Measurements from ENCODE around the gene PRKD1.

PRKD1 gene

GRCh38 chr14:29898470-29898869, 29.2 kb downstream of the PRKD1 start:
- Histone ChIP-seq H3K4me1 (ENCODE audit: control insufficient read depth, low read depth, low read length) (no peaks in the 10 kb centered on the region), H3K27me3 (ENCODE audit: control insufficient read depth, insufficient read depth, low read length) (no peaks in the 10 kb centered on the region), H3K9me3 (ENCODE audit: control insufficient read depth, low read depth, low read length) (no peaks in the 10 kb centered on the region), H3K9ac (ENCODE audit: low read length) (no peak overlapping the region), H3K4me3 (ENCODE audit: low read length) (no peak overlapping the region), H3K27ac (ENCODE audit: low read length) (no peak overlapping the region), H3K36me3 (ENCODE audit: control insufficient read depth, low read depth, low read length) (no peaks in the 10 kb centered on the region)

GRCh38 chr14:29897181-29897580, 30.5 kb downstream of the PRKD1 start:
- H3K9ac ChIP-seq (ENCODE audit: low read length): no peak overlapping the region
- no peaks in the 10 kb centered on the region for H3K4me1 ChIP-seq (ENCODE audit: control insufficient read depth, low read depth, low read length)
- no peaks in the 10 kb centered on the region for H3K27me3 ChIP-seq (ENCODE audit: control insufficient read depth, insufficient read depth, low read length)
- no peak overlapping the region for H3K27ac ChIP-seq (ENCODE audit: low read length)
- H3K36me3 ChIP-seq (ENCODE audit: control insufficient read depth, low read depth, low read length): no peaks in the 10 kb centered on the region
- H3K9me3 ChIP-seq (ENCODE audit: control insufficient read depth, low read depth, low read length): no peaks in the 10 kb centered on the region
- no peak overlapping the region for H3K4me3 ChIP-seq (ENCODE audit: low read length)

GRCh38 chr14:29896354-29896821, 31.3 kb downstream of the PRKD1 start:
- no peaks in the 10 kb centered on the region for H3K36me3 ChIP-seq (ENCODE audit: control insufficient read depth, low read depth, low read length)
- no peak overlapping the region for H3K9ac ChIP-seq (ENCODE audit: low read length)
- no peaks in the 10 kb centered on the region for H3K9me3 ChIP-seq (ENCODE audit: control insufficient read depth, low read depth, low read length)
- no peaks in the 10 kb centered on the region for H3K27me3 ChIP-seq (ENCODE audit: control insufficient read depth, insufficient read depth, low read length)
- H3K4me1 ChIP-seq (ENCODE audit: control insufficient read depth, low read depth, low read length): no peaks in the 10 kb centered on the region
- H3K27ac ChIP-seq (ENCODE audit: low read length): no peak overlapping the region
- H3K4me3 ChIP-seq (ENCODE audit: low read length): no peak overlapping the region

DNA sequence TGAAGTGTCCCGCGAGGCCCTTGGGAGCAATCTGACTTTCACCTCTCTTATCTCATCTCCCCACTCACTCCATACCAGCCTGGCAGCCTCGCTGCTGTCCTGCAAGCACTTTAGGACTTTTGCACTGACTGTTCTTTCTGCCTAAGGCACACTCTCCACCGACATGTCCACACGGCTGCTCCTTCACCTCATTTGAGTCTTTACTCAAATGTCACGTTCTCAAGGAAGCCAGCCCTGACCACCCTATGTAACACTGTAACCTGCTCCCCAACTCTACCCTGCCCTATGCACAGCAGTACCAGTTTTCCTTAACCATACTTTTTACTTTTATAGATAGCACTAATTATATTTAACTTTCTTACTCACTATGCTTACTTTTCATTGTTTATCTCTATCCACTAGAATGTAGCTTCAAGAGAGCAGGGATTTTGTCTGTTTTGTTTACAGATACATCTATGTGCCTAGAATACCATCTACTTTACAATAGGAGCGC, 32.0 kb downstream of the PRKD1 start:
- H3K27me3 ChIP-seq (ENCODE audit: control insufficient read depth, insufficient read depth, low read length): no peaks in the 10 kb centered on the region
- no peak overlapping the region for H3K27ac ChIP-seq (ENCODE audit: low read length)
- no peaks in the 10 kb centered on the region for H3K36me3 ChIP-seq (ENCODE audit: control insufficient read depth, low read depth, low read length)
- no peaks in the 10 kb centered on the region for H3K9me3 ChIP-seq (ENCODE audit: control insufficient read depth, low read depth, low read length)
- H3K9ac ChIP-seq (ENCODE audit: low read length): no peak overlapping the region
- no peak overlapping the region for H3K4me3 ChIP-seq (ENCODE audit: low read length)
- H3K4me1 ChIP-seq (ENCODE audit: control insufficient read depth, low read depth, low read length): no peaks in the 10 kb centered on the region

DNA sequence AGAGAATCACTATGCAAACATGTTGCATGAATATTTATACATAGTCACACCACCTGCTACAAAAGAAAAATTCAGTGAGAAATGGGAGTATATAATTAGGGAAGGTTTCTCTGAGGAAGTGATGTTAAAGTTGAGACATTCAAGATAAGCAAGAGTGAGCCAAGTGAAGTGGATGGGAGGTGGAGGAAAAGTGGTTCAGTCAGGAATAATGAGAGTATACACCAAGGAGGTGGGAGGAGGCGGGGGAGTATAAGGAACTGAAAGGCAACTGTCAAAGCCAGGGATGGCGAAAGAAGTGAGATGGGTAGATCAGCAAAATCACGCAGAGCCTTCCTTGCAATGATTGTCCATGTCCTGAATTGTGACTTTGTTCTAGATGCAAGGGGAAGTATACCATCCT, 33.7 kb downstream of the PRKD1 start:
- no peaks in the 10 kb centered on the region for H3K27me3 ChIP-seq (ENCODE audit: control insufficient read depth, insufficient read depth, low read length)

GRCh38 chr14:29892327-29892726, 35.3 kb downstream of the PRKD1 start:
- Histone ChIP-seq H3K36me3 (ENCODE audit: control insufficient read depth, low read depth, low read length) (no peaks in the 10 kb centered on the region), H3K27ac (ENCODE audit: low read length) (no peak overlapping the region), H3K4me3 (ENCODE audit: low read length) (no peak overlapping the region), H3K9me3 (ENCODE audit: control insufficient read depth, low read depth, low read length) (no peaks in the 10 kb centered on the region), H3K27me3 (ENCODE audit: control insufficient read depth, insufficient read depth, low read length) (no peaks in the 10 kb centered on the region), H3K4me1 (ENCODE audit: control insufficient read depth, low read depth, low read length) (no peaks in the 10 kb centered on the region), H3K9ac (ENCODE audit: low read length) (no peak overlapping the region)

More for the DNA sequence above, 33.7 kb downstream of the PRKD1 start:
- H3K9ac ChIP-seq (ENCODE audit: low read length): no peak overlapping the region
- no peaks in the 10 kb centered on the region for H3K4me1 ChIP-seq (ENCODE audit: control insufficient read depth, low read depth, low read length)
- H3K27ac ChIP-seq (ENCODE audit: low read length): no peak overlapping the region
- no peaks in the 10 kb centered on the region for H3K9me3 ChIP-seq (ENCODE audit: control insufficient read depth, low read depth, low read length)
- H3K36me3 ChIP-seq (ENCODE audit: control insufficient read depth, low read depth, low read length): no peaks in the 10 kb centered on the region
- no peak overlapping the region for H3K4me3 ChIP-seq (ENCODE audit: low read length)

DNA sequence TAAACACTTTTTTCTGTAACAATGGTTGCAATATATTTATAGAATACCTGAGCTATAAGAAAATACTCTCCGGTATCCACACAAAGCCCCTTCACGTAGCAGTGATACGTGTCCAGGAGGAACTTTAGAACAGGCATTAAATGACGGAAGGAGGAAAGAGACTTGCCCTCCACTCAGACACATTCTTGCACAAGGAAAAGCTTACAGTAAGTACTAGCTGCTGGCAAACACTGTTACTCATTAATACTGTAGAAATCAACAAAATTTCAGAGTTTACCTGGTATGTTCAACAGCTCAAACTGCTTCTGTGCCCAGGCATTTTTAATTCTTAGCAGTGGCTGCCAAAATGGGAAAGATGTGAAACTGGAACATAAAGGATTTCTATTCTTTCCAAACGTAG, 41.7 kb downstream of the PRKD1 start:
- H3K27ac ChIP-seq (ENCODE audit: low read length): no peak overlapping the region
- H3K36me3 ChIP-seq (ENCODE audit: control insufficient read depth, low read depth, low read length): no peaks in the 10 kb centered on the region
- H3K4me3 ChIP-seq (ENCODE audit: low read length): no peak overlapping the region
- H3K27me3 ChIP-seq (ENCODE audit: control insufficient read depth, insufficient read depth, low read length): no peaks in the 10 kb centered on the region
- H3K9me3 ChIP-seq (ENCODE audit: control insufficient read depth, low read depth, low read length): no peaks in the 10 kb centered on the region
- no peaks in the 10 kb centered on the region for H3K4me1 ChIP-seq (ENCODE audit: control insufficient read depth, low read depth, low read length)
- no peak overlapping the region for H3K9ac ChIP-seq (ENCODE audit: low read length)

GRCh38 chr14:29868000-29868399, 59.6 kb downstream of the PRKD1 start:
- Histone ChIP-seq H3K4me1 (ENCODE audit: control insufficient read depth, low read depth, low read length) (no peaks in the 10 kb centered on the region), H3K9me3 (ENCODE audit: control insufficient read depth, low read depth, low read length) (no peaks in the 10 kb centered on the region), H3K9ac (ENCODE audit: low read length) (no peak overlapping the region), H3K27me3 (ENCODE audit: control insufficient read depth, insufficient read depth, low read length) (no peaks in the 10 kb centered on the region), H3K4me3 (ENCODE audit: low read length) (no peak overlapping the region), H3K27ac (ENCODE audit: low read length) (no peak overlapping the region), H3K36me3 (ENCODE audit: control insufficient read depth, low read depth, low read length) (no peaks in the 10 kb centered on the region)

- Histone ChIP-seq H3K36me3 (ENCODE audit: control insufficient read depth, low read depth, low read length) (no peaks in the 10 kb centered on the region), H3K9me3 (ENCODE audit: control insufficient read depth, low read depth, low read length) (no peaks in the 10 kb centered on the region), H3K4me1 (ENCODE audit: control insufficient read depth, low read depth, low read length) (no peaks in the 10 kb centered on the region), H3K4me3 (ENCODE audit: low read length) (no peak overlapping the region), H3K27me3 (ENCODE audit: control insufficient read depth, insufficient read depth, low read length) (no peaks in the 10 kb centered on the region), H3K9ac (ENCODE audit: low read length) (no peak overlapping the region), H3K27ac (ENCODE audit: low read length) (no peak overlapping the region)
These were observed 62.3 kb downstream of the PRKD1 start for GRCh38 chr14:29865299-29865698.

DNA sequence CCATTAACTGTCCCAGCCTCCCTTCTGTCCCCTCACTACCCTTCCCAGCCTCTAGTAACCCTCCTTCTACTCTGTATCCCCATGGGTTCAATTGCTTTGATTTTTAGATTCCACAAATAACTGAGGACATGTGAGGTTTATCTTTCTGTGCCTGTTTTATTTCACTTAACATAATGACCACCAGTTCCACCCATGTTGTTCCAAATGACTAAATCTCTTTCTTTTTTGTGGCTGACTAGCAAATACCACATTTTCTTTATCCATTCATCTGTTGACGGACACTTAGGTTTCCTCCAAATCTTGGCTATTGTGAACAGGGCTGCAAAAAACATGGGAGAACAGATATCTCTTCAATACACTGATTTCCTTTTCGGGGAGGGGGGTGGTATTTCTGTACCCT, 65.7 kb downstream of the PRKD1 start:
- H3K27me3 ChIP-seq (ENCODE audit: control insufficient read depth, insufficient read depth, low read length): no peaks in the 10 kb centered on the region
- H3K36me3 ChIP-seq (ENCODE audit: control insufficient read depth, low read depth, low read length): no peaks in the 10 kb centered on the region
- no peak overlapping the region for H3K27ac ChIP-seq (ENCODE audit: low read length)
- no peak overlapping the region for H3K4me3 ChIP-seq (ENCODE audit: low read length)
- no peaks in the 10 kb centered on the region for H3K4me1 ChIP-seq (ENCODE audit: control insufficient read depth, low read depth, low read length)
- no peak overlapping the region for H3K9ac ChIP-seq (ENCODE audit: low read length)
- no peaks in the 10 kb centered on the region for H3K9me3 ChIP-seq (ENCODE audit: control insufficient read depth, low read depth, low read length)

GRCh38 chr14:29858299-29858698, 69.3 kb downstream of the PRKD1 start:
- Histone ChIP-seq H3K36me3 (ENCODE audit: control insufficient read depth, low read depth, low read length) (no peaks in the 10 kb centered on the region), H3K9me3 (ENCODE audit: control insufficient read depth, low read depth, low read length) (no peaks in the 10 kb centered on the region), H3K4me1 (ENCODE audit: control insufficient read depth, low read depth, low read length) (no peaks in the 10 kb centered on the region), H3K9ac (ENCODE audit: low read length) (no peak overlapping the region), H3K27ac (ENCODE audit: low read length) (no peak overlapping the region), H3K4me3 (ENCODE audit: low read length) (no peak overlapping the region), H3K27me3 (ENCODE audit: control insufficient read depth, insufficient read depth, low read length) (no peaks in the 10 kb centered on the region)

- Histone ChIP-seq H3K4me1 (ENCODE audit: control insufficient read depth, low read depth, low read length) (no peaks in the 10 kb centered on the region), H3K4me3 (ENCODE audit: low read length) (no peak overlapping the region), H3K36me3 (ENCODE audit: control insufficient read depth, low read depth, low read length) (no peaks in the 10 kb centered on the region), H3K9ac (ENCODE audit: low read length) (no peak overlapping the region), H3K27ac (ENCODE audit: low read length) (no peak overlapping the region), H3K9me3 (ENCODE audit: control insufficient read depth, low read depth, low read length) (no peaks in the 10 kb centered on the region), H3K27me3 (ENCODE audit: control insufficient read depth, insufficient read depth, low read length) (no peaks in the 10 kb centered on the region)
These were observed 70.1 kb downstream of the PRKD1 start for GRCh38 chr14:29857551-29857950.
